HepG2 (cell line): ENCODE results near the gene KDELR3. TPM values are rescaled to one million over a fixed set of nuclear protein-coding genes. Genes with fewer than 3 reads are reported as not detected.

ENCODE experiments used
- CBX1 ChIP-seq: IDR thresholded peaks from one replicate; pipeline ENCODE4 v1.6.1; 2016; ENCODE audit warnings: antibody characterized with exemption, low read depth
- ELF3 ChIP-seq: IDR thresholded peaks from 2 replicates; pipeline ENCODE4 v1.6.1; 2016; ENCODE audit warnings: missing genetic modification reagents, missing compliant biosample characterization
- ETV6 ChIP-seq: sonication (generic); formaldehyde crosslinking; conservative IDR thresholded peaks from 2 replicates; pipeline ENCODE4 v1.4.0; 2020; ENCODE audit warnings: missing genetic modification reagents
- GTF3A ChIP-seq: sonication (generic); formaldehyde crosslinking; conservative IDR thresholded peaks from 2 replicates; pipeline ENCODE4 v1.4.0; 2020; ENCODE audit warnings: mild to moderate bottlenecking, missing genetic modification reagents
- MTERF4 ChIP-seq: sonication (generic); formaldehyde crosslinking; IDR thresholded peaks from 2 replicates; pipeline ENCODE4 v1.8.0; 2023; ENCODE audit warnings: mild to moderate bottlenecking, missing genetic modification reagents
- MXD3 ChIP-seq: IDR thresholded peaks from 2 replicates; pipeline ENCODE4 v1.6.1; 2016; ENCODE audit warnings: mild to moderate bottlenecking, missing biosample characterization, missing genetic modification reagents
- MXI1 ChIP-seq: IDR thresholded peaks from 3 replicates; pipeline ENCODE4 v1.6.1; 2012; ENCODE audit warnings: low read depth, low read length, inconsistent platforms, borderline replicate concordance
- PAXIP1 ChIP-seq: sonication (generic); formaldehyde crosslinking; conservative IDR thresholded peaks from 2 replicates; pipeline ENCODE4 v1.4.0; 2020; ENCODE audit warnings: mild to moderate bottlenecking, missing genetic modification reagents, moderate library complexity
- POGK ChIP-seq: sonication (generic); formaldehyde crosslinking; conservative IDR thresholded peaks from 2 replicates; pipeline ENCODE4 v1.8.0; 2022; ENCODE audit warnings: mild to moderate bottlenecking, moderate library complexity, missing genetic modification reagents
- PPARG ChIP-seq: conservative IDR thresholded peaks from 2 replicates; pipeline ENCODE4 v1.6.1; 2016; ENCODE audit warnings: missing biosample characterization, missing genetic modification reagents
- RXRB ChIP-seq: IDR thresholded peaks from 2 replicates; pipeline ENCODE4 v1.6.1; 2016; ENCODE audit warnings: borderline replicate concordance, missing genetic modification reagents, missing compliant biosample characterization
- SSRP1 ChIP-seq: IDR thresholded peaks from 2 replicates; pipeline ENCODE4 v1.6.1; 2016; ENCODE audit warnings: control low read depth
- TBX2 ChIP-seq: sonication (generic); formaldehyde crosslinking; IDR thresholded peaks from 2 replicates; pipeline ENCODE4 v1.5.0; 2020; ENCODE audit warnings: missing genetic modification reagents, mild to moderate bottlenecking, borderline replicate concordance
- TGIF2 ChIP-seq: IDR thresholded peaks from 2 replicates; pipeline ENCODE4 v1.6.1; 2016; ENCODE audit warnings: control low read depth, missing compliant biosample characterization
- WIZ ChIP-seq: sonication (generic); formaldehyde crosslinking; IDR thresholded peaks from 2 replicates; pipeline ENCODE4 v1.5.1; 2020; ENCODE audit warnings: mild to moderate bottlenecking, missing genetic modification reagents
- ZBTB2 ChIP-seq: sonication (generic); formaldehyde crosslinking; IDR thresholded peaks from 2 replicates; pipeline ENCODE4 v1.8.0; 2022; ENCODE audit warnings: low read depth, missing genetic modification reagents
- ZBTB42 ChIP-seq: sonication (generic); formaldehyde crosslinking; IDR thresholded peaks from 2 replicates; pipeline ENCODE4 v1.5.0; 2020; ENCODE audit warnings: mild to moderate bottlenecking, missing genetic modification reagents
- ZBTB43 ChIP-seq: sonication (generic); formaldehyde crosslinking; conservative IDR thresholded peaks from 2 replicates; pipeline ENCODE4 v1.4.0; 2020; ENCODE audit warnings: missing genetic modification reagents
- ZNF263 ChIP-seq: sonication (generic); formaldehyde crosslinking; IDR thresholded peaks from 2 replicates; pipeline ENCODE4 v1.4.0; 2020; ENCODE audit warnings: missing genetic modification reagents
- ZNF563 ChIP-seq: sonication (generic); formaldehyde crosslinking; IDR thresholded peaks from 2 replicates; pipeline ENCODE4 v1.8.0; 2022; ENCODE audit warnings: mild to moderate bottlenecking, moderate library complexity, missing genetic modification reagents
- polyA plus RNA-seq, 8 experiments: library from polyadenylated mRNA; depleted of rRNA in 3 of 8; stranded (reverse) in 7 of 8; unstranded in 1 of 8; fragments of >200 nt; fragmentation: Illumina TruSeq in 4 of 8; extraction: Trizol in 4 of 8; gene quantifications; 2 replicates each; pipeline versions ENCODE4 v1.2.1 to v1.2.3, GENCODE V29; 2011 to 2016; ENCODE audit warnings: low read depth in 4 of 8, missing spikeins in 1 of 8, mixed read lengths in 1 of 8; ENCODE audit not compliant: insufficient read depth in 1 of 8
- total RNA-seq, 5 experiments: library from RNA; depleted of rRNA; stranded (reverse); fragments of >200 nt; fragmentation: Illumina TruSeq; extraction: Trizol; gene quantifications; 2 replicates each; pipeline ENCODE4 v1.2.3, GENCODE V29; 2016; ENCODE audit warnings: low read depth in 1 of 5

The KDELR3 gene
- total and polyA plus RNA-seq, 2 of the 13 experiments (the other 11 are each of a cell fraction or from before 2014, with no cell fraction given): 24.2 to 65.7 TPM

GRCh38 chr22:38462960-38463784 is 4.7 kb upstream of the KDELR3 start (continued):
- TF ChIP-seq MXD3 (CRISPR knock-in tag) (no peak; the same call in 1 of the 2 replicates), PAXIP1 (CRISPR knock-in tag) (0 out of 2 replicates have a peak, but pooled peaks have one; percentile 44), GTF3A (CRISPR knock-in tag) (no peak), ZBTB43 (CRISPR knock-in tag) (no peak), ETV6 (no peak), TBX2 (CRISPR knock-in tag) (peak; percentile 51; the same call in 1 of the 2 replicates), PPARG (CRISPR knock-in tag) (no peak; the same call in 1 of the 2 replicates), WIZ (CRISPR knock-in tag) (no peak), POGK (CRISPR knock-in tag) (peak; percentile 74), TGIF2 (no peak), ELF3 (CRISPR knock-in tag) (peak; percentile 45; the same call in 1 of the 2 replicates), SSRP1 (CRISPR knock-in tag) (no peak), MTERF4 (no peak), ZNF263 (CRISPR knock-in tag) (no peak), ZNF563 (CRISPR knock-in tag) (no peak), ZBTB42 (no peak), RXRB (peak; percentile 48), ZBTB2 (CRISPR knock-in tag) (no peak), CBX1 (no peak), MXI1 (no peak; the same call in 2 of the 3 replicates)
